ENCODE results near the gene ZFX.
"Not testable (repeated sequence)": the region's sequence is repeated elsewhere in the genome, so short reads cannot be mapped to it uniquely, and the experiment has no call there.

The ZFX gene

DNA sequence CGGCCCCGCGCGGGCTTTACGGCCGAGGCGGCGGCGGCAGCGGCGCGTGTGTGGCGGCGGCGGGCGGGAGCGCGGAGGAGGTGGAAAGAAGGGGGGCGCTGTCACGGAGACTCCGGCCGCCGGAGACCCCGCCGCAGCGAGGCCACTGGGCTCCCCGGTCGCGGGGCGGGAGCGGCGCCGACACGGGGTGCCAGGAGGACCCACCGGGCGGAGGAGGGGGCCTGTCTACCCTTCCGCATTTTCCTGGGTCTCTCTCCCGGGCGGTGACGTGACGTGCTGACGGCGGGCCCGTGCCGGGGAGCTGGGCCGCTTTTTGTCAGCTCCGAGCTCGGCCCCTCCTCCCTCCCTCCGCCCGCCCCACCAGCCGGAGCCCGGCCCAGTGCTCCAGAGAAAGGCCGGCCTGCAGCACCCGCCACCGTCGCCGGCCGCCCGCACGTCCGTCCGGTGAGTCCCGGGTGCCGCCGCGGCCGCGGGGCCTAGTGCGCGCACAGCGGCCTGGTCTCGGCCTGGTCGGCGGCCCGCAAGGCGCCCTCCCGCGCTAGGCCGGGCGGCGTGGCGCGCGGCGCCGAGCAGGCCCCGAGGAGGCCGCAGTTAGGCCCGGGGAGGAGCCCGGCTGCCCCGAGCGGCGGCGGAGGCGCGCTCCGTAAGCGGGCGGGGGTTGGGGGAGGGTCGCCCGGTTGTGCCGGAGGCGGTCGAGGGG, at the start of gene ZFX:
ZFX (plus strand) TSS at position 379 of the 700 bp plus-strand sequence. CDS start 23,014 bp downstream, outside the sequence.
- peak; percentile 49 for DNase-seq (ENCODE audit: low spot score)

DNA sequence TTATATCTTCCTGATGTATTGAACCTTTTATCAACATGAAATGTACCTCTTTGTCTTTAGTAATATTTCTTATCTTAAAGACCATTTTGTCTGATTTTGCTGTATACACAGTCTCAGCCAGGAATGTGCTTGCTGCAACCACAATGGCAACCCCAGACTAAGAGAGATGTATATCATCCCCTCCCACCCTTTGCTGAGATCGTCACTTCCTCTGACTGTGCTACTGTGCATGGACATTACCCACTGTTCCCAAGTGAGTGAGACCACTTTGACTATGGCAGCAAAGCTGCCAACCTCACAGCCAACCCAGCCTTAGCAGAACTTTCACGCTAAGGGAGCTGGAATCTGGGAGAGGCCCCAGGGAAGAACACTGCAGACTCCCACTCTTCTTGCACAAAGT, 48.8 kb upstream of the ZFX start:
- no peak for DNase-seq (ENCODE audit: low spot score)

DNA sequence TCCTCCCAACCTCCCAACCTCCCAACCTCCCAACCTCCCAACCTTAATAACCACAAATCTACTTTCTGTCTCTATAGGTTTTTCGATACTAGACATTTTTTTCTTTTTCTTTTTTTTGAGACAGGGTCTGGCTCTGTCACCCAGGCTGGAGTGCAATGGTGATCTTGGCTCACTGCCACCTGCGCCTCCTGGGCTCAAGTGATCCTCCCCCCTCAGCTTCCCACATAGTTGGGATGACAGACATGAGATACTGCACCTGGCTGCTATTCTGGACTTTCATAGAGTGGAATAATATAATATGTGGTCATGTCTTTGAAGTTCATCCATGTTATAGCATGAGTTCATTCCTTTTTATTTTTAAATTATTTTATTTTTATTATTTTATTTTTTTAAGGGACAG, 39.5 kb upstream of the ZFX start:
- DNase-seq (ENCODE audit: low spot score), result no peak

DNA sequence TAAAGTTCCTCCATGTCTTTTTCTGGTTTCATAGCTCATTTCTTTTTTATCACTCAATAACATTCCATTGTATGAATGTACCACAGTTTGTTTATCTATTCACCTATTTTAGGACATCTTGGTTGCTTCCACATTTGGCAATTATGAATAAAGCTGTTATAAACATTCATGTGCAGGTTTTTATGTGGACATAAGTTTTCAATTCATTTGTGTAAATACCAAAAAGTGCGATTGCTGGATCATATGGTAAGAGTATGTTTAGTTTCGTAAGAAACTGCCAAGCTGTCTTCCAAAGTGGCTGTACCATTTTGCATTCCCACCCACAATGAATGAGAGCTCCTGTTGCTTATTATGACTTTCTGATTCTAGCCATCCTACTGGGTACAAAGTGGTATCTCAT, 36.3 kb upstream of the ZFX start:
- no peak for DNase-seq (ENCODE audit: low spot score)

DNA sequence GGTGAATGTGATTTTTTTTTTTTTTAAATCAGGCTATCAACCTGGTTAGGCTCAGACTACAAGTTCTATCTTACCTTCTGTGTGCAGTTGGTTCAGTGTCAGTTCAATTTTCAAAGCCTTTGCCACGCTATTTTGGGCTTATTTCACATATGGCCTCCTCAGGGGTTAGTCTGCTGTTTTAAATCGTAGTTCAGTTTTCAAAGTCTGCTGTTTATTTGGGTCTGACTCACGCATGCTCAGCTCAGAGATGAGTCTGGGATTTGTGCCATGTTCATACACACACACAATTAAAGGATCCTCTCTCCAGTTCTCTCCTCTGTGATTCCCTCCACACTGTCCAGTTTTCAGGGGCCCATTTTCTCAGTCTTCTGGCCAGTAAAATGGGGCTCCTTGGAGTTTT, 32.3 kb upstream of the ZFX start:
- peak; percentile 36 for DNase-seq (ENCODE audit: low spot score)

DNA sequence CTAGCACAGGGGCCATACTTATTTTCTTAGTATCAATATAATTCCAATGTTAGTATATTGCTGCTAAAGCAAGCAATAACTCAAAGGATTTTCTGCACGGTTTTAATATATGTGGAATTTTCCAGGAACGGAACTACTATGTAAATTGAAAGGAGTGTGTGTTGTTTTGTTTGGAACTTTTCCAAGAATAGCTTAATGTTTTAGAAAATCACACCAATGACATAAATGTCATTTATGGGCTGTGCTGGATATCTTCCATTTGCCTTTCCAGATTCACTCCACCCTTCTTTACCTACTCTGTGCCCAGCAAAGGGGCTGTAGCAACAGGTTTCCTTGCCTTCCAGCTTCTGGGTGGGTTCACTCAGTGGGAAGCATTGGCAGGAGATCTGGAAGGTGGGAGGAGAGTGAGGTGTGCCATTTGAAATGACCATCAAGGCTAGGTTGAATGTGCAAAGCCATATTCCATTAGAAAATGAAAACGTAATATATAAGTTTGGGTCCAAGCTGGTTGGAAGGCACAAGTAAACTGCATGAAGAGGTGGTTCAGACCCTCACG, 25.2 kb upstream of the ZFX start:
- DNase-seq (ENCODE audit: low spot score), result no peak

DNA sequence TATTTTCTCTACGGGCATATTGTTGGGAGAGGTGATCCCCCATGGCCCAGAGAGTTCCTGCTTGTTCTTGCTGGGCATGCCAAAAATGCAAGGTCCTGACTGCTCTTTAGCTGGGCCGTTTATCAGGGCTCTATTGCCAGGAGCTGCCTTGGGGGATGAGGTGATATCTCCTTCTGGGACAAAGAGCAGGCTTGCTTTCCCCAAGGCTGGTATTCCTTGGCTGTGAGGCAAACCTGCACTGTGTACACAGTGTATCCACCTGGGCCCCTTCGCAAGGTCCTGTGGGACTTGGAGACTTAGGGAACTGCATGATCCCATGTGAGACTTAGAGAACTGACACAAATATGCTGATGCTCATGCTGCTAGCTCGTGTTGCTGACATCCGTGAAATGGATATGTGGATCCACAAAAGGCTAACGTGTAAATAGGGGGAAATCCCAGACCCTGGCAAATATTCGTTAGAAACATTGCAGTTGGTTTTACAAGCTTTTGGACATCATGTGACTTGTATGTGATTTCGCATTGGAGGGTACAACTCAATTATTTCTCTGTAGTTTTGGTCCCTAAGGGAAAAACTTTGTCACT, 24.4 kb upstream of the ZFX start:
- DNase-seq (ENCODE audit: low spot score), result no peak

DNA sequence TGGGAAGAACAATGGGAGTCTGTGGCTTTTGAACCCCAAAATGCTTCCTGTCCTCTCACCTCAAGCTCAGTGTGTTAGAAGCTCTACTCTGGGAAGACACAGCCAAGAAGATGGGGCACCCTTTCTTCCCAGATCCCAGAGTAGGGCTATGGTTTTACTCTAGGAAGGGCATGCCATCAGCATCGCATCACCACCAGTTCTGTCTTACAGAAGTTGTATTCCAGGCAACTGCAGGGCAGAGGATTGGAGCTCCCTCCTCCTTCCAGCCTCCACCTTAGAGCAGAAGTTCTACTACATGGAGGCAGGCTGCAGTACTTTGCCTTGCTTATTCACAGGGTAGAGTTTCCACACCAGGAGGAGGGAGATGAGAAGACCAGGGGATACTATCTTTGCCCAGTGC, 18.1 kb upstream of the ZFX start:
- no peak for DNase-seq (ENCODE audit: low spot score)

DNA sequence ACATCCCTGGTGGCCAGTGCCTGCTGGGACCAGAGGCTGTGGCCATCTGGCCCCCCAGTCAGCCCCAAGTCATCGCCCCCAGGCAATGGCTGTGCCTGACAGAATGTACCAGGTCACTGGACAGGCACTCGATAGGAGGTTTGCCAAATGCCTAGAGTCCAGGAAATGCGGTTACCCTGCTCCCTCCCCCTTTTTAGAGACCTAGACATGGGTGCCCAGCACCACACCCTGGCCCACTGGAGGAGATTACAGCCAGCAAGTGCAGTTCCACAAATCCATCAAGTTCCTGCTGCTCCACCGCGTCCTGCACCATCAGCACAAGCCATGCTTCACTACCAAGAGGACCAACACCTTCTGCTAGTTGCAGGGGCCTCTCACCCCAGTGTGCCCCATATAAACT, 16.2 kb upstream of the ZFX start:
- DNase-seq (ENCODE audit: low spot score), result no peak

DNA sequence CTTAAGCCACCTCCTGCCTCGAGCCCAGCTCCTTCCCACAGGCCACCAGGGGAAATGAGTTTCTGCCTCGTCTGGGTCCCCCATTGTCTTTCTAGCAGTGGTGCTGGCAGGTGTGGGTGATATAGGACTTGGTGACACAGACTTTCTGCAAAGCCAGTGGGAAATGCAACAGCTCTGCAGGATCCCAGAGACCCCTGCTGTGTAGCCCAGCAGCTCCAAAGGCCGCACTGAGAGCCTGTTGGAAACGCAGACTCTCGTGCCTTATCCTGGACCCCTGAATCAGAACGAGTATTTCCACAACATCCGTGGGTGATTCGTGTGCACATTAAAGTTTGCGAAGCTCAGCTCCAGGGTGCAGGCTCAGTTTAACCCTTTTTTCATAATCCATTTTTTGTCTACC, 13.8 kb upstream of the ZFX start:
- DNase-seq (ENCODE audit: low spot score), result not testable (repeated sequence)

DNA sequence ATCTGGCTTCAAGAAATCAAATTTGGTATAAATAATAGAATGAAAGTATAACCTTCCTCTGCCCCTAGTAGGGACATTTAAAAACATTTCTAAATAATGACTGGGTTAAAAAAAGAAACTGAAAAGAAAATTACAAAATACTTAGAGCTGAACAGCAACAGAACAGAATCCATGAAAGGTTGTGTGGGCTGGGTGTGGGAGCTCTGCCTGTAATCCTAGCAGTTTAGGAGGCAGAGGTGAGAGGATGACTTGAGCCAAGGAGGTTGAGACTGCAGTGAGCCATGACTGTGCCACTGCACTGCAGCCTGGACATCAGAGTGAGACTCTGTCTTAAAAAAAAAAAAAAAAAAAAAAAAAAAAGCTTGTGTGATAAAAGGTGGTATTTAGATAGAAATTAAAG, 12.3 kb upstream of the ZFX start:
- DNase-seq (ENCODE audit: low spot score), result no peak

DNA sequence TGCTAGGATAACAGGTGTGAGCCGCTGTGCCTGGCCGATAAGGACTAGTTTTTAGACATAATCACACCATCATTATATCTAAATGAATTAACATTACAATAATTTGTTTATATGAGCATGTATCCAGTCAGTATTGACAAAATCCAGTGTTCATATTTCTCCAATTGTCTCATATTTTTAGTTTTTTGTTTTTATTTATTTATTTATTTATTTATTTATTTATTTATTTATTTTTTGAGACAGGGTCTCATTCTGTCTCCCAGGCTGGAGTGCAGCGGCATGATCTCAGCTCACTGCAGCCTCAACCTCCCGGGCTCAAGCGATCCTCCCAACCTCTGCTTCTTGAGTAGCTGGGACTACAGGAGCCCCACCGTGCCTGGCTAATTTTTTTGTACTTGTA, 5.5 kb upstream of the ZFX start:
- not testable (repeated sequence) for DNase-seq (ENCODE audit: low spot score)

DNA sequence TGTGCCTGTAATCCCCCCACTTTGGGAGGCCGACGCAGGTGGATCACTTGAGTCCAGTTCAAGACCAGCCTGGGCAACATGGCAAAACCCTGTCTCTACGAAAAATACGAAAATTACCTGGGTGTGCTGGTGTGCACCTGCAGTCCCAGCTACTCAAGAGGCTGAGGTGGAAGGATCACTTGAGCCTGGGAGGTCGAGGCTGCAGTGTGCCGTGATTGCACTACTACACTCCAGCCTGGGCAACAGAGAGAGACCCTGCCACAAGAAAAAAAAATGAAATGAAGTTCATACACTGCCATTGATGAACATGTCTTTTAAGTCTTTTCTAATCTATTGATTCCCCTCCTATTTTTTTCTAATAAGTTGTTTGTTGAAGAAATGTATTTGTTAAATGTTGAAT, 5.0 kb upstream of the ZFX start:
- DNase-seq (ENCODE audit: low spot score), result no peak

DNA sequence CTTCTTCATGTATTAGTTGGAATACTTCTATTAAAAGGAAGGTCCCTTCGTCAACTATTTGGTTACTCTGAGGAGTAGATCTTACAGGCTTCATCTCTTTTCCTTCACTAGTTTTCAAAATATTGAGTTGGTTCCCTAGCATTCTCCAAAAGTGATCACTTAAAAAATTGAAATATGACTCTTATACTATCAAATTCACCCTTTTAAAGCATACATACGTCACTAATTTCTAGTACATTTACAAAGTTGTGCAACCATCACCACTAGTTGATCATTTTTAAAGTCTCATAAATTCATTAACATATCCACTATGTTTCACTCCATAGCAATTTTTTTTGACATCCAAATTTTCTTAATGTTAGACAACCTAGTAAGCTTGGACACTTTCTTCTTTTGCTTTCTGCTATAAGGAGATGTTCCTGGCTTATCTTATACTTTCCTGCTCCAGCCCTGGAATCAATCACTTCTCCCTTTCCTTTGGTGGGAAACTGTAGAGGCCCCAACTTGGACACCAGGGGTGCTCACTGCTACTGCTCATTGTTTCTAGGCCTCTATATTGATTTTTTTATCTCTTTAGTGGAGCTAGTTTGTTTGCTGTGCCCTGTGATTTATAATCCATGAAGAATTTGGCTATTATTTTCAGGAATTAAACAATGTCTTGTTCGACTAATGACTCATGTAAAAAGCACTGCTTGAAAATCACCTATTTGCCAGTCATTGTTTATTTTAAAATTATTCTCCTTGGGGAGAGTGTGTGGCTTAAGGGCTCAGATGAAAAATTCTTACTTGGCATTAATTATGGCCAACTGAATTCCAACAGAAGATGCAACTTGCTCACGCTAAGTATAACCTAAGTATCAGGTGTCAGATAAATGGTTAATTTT, 4.0 kb upstream of the ZFX start:
- DNase-seq (ENCODE audit: low spot score), result peak; percentile 14

DNA sequence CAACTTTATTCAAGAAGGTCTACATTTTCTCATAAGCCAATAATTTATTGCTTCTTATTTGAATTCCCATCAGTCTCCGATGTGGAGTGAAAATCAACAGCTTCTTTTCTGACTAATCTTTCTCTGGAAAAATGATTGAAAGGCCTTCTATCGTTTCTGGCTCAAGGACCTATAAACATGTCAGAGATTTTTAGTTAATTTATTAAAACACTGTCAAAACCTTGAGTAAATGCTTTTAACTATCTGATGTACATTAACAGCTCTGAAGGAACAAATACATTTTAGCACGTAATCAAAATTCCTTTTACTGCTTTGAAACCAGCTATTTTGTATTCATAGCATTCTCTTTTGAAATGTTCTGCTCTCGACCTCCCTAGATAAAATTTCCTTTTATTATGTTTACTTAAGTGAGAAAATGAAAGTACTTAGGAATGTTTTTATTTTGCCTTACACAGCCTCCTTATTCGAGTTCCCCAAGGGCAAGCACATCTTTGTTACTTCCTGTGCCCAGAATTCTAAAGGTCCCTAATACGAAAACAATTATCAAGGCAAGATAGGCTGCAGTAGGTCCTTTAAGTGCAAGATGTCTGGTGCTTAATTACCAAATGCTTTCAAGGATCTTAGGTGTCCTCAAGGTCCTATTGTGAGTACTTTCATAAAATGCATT, 3.1 kb upstream of the ZFX start:
- DNase-seq (ENCODE audit: low spot score), result no peak

DNA sequence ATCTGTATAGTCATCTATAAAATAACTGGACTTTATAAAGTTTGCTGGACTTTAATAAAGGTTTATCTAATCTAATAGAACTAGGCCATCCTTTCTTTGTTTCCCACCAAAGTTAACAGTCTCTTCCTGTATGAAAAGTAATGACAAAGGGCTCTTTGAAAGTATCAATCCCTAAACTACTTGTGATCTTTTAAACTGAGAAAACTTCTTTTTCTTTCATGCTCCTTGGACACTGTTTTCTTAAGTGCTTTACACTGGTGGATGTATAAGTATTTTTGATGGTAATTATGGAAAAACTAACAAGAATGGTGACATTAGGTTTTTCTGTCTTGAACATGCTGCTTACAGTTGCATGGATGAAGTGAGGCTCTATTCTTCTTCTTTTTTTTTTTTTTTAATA, 2.4 kb upstream of the ZFX start:
- DNase-seq (ENCODE audit: low spot score), result no peak

DNA sequence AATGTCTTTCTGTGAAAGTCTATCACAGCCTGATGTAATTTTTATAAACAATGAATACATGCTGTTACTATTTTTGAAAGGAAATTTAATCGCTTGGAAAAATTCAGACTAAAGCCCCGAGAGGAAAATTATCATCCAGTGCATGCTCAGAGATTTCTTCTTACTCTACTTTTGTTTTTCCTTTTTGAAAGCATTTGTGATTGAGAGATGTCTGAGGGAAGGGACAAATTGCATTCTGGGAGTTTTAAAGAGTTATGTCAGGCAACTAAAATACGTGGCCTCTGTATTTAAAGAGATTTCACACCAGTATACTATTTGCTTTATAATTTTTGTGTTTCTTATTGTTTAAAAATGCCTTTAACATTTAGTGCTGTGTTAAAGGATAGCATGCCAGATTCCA, 1.4 kb upstream of the ZFX start:
- DNase-seq (ENCODE audit: low spot score), result peak; percentile 21

DNA sequence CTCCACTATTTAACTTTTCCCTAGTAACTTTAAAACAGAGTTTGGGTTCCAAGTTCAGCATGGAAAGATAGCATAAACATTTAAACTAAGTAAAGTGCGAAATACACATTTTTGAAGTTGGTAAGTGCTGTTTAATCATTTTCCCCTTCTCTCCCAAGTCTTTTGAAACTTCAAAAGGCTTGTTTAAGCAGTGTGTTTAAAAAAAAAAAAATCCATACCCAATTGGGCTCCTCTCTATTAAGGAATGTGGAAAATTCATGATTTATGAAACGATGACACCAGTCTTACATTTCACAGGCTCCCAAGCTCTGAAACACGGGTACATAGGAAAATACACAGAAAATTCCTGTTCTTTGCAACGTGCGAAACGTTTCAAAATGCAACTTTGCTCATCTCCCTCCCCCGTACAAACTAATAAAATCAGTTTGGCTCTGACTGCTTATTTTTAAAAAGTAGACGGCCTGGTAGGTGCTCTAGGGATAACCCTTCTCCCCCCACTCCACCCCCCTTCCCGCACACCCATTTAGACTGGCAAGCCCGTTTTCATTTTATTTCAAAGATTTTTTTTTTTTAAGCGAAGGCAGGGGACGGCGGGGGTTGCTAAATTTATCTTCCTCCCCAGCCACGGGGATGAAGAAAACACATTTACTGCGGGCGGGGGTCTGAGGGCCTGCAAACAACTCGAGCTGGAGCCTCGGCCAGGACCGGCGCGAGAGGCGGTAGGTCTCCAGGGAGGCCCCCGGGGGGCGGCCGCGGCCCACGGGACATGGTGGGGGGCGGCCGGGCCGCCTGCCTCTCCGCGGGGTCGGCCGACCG, 786 bp upstream of the ZFX start:
- peak; percentile 55 for DNase-seq (ENCODE audit: low spot score)

DNA sequence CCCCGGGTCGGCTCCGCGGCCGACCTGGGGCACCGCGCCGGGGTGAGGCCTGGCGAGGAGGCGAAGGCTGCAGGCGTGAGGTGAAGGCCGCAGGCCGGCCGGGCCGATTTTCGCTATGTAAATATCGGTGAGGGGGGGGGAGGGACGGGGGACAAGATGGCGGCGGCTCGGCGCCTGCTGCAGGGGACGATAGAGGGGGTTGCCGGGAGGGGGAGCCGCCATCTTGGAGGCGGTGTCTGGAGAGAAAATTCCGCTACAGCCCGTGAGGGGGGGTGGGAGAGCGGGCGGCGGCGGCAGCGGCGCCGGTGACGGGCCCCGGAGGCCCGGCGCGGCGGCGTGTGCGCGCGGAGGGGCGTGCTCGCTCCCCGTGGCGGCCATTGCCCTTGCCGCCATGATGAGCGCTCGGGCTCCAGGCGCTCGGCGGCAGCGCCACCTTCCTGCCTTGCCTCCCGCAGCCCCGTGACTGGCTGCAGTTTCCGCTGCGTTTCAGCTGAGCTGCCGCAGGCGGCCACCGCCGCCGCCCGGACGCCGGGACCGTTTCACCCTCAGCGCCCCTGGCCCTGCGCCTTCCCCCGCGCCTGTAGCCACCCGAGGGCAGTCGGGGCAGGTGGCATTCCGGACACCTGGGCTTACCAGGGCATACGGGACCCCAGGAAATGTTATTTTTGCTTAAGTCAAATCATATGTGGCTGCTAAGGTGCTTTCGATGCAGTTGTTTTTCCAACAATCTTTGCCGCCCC, 692 bp downstream of the ZFX start:
- DNase-seq (ENCODE audit: low spot score), result peak; percentile 90

DNA sequence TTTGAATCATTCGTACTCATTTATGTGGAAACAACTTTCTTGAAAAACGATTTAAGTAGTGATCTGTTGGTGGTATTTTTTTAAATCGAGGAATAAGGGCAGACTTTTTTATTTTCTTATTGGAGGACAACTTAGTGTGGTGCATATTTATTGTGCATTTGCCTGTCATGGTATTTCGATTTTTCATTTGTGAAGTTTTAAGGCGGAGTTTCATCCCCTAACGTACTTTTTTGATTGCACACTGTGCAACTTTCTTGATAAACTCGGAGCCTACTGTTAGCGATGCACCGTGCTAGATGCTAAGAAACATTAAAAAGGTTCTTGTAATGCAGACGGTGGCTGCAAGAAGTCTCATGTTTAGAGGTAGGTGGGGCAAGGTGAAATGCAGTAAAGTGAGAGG, 1.4 kb downstream of the ZFX start:
- no peak for DNase-seq (ENCODE audit: low spot score)

DNA sequence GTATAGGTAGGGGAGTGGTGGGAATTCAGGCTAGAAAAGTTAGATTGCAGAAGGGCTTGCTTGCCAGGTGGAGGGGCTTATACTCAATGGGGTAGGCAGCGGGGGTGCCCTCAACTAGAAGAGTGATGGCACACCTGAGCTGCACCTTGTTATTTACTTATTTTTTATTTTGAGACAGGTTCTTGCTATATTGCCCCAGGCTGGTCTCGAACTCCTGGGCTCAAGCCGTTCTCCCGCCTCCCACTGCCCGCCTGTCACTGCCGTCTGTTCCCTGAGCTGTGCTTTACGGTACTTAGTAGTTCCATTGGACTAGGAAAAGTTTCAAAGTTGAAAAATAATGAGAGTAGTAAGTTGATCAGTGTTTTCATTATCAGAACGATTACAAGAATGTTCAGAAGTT, 2.0 kb downstream of the ZFX start:
- DNase-seq (ENCODE audit: low spot score), result no peak

Measured in RKO (cell line).